ENCODE data around the gene GDF7. TPM values are rescaled to one million over a fixed set of nuclear protein-coding genes. Genes with fewer than 3 reads are reported as not detected.

The GDF7 gene
- total RNA-seq, 1 donor from 2014 or later: 0.10 TPM

DNA sequence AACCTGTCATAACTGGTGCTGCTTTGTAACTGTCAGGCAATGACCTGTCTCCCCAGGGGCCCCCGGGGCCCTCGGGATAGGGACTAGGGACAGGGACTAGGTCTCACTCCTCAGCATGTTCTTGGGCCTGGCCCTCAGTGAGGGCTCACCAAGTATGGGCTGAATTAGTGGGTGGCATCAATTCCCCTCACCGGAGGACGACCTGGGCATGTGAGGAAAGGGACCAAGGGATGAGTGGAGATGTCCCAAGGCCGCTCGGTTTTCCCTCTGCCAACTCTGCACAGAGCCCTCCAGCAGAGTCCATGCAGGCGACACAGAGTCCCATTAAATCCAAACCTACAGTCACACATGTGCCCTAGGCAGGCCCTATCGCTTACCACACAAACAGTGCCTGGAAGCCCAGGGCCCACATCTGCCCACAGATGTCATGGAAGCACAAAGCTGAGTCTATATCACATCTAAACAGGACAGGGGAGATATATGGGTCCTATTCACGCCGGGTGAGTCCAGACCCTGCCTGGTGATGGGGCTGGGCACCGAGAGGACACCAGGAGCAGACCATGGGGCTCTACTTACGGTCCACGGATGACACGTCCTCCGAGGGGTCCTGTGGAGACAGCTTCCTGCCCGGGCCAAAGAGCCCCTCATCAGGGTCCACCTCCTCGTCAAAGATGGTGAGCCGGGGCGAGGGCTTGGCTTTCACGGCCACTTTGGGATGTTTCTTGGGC, 42.6 kb upstream of the GDF7 start:
- Mint-ChIP-seq H3K4me1 (ENCODE audit: low read depth) (no peaks in the 10 kb centered on the region), H3K4me3 (no peak overlapping the region), H3K9me3 (no peaks in the 10 kb centered on the region), H3K27me3 (ENCODE audit: insufficient read depth) (no peaks in the 10 kb centered on the region), H3K36me3 (ENCODE audit: low read depth) (peaks cover 3% of the 10 kb centered on the region), H3K27ac (no peak overlapping the region)
- intact Hi-C loops (cut with micrococcal nuclease): no loop called here
- no peak for DNase-seq (ENCODE audit: low spot score)

DNA sequence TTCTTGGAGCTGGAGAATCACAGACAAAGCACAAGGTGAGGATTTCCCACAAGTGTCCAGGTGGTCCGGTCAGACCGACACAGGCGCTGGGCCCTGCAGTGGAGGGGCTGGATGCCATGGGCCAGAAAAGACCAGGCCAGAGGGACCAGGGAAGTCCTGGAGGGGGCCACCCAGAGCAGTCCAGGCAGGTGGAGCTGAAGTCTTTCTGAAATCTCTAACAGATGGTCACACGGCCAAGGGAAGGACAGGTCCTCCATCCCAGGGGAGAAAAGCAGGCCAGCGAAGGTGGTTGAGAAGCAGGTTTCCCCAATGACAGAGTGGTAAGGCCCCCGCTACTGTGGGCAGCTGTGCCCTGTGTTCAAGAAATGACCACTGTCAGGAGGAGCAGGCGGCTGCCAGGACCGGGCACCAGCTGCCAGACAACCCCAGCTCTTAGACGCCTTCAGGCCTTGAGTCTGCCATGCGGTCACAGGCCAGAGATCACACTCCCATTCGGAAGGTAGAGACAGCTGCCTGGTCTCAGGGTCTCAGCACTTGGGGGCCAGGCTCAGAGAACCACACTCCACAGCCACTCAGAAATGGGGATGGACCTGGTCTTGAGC, 42.0 kb upstream of the GDF7 start:
- Mint-ChIP-seq H3K36me3 (ENCODE audit: low read depth) (peaks cover 3% of the 10 kb centered on the region), H3K27me3 (ENCODE audit: insufficient read depth) (no peaks in the 10 kb centered on the region), H3K27ac (no peak overlapping the region), H3K4me3 (no peak overlapping the region), H3K4me1 (ENCODE audit: low read depth) (no peaks in the 10 kb centered on the region), H3K9me3 (no peaks in the 10 kb centered on the region)
- intact Hi-C loops (cut with micrococcal nuclease): no loop called here
- no peak for DNase-seq (ENCODE audit: low spot score)

DNA sequence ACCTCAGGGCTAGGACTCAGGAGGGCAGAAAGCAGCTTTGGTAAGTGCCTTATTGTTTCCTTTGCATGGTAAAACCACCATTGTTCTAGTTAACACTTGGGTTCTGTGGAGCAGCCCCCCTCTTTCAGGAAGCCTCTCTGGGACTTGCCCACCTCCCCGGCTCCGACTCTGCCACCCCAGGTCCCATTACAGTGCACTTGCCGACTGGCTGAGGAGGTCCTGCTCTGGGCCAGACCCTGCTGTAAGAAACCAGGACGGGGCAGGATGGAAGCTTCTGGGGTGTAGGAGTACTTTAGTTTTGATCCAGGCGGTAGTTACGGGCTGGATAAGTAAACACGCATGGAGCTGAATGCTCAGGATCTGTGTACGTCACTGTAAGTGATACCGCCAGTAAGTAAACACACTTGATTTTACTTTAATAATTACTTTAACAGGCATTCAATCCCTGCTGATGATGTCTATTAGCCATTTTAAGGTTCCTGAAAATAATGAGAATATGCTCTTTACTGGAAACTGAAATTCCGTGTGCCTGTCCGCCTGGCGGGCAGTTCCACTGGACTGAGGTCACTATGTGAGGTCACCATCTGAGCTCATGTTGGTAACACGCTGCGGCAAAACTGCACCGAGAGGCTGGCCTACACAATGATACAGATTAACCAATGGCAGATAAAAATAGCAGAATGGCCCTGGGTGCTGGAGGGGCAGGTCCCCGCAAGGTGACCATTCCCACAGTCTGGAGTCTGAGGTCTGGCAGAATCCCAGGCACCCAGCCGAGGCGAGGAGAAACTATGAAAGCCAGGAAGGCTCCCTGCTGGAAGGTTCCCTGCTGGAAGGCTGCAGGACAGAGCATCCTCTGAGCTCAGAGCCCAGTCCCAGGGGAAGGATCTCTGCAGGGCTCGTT, 41.2 kb upstream of the GDF7 start:
- no peaks in the 10 kb centered on the region for H3K4me1 Mint-ChIP-seq (ENCODE audit: low read depth)
- no peak for DNase-seq (ENCODE audit: low spot score)
- H3K36me3 Mint-ChIP-seq (ENCODE audit: low read depth): peaks cover 1% of the 10 kb centered on the region
- H3K27me3 Mint-ChIP-seq (ENCODE audit: insufficient read depth): no peaks in the 10 kb centered on the region
- H3K4me3 Mint-ChIP-seq: no peak overlapping the region
- no peak overlapping the region for H3K27ac Mint-ChIP-seq
- intact Hi-C loops (cut with micrococcal nuclease): no loop called here
- H3K9me3 Mint-ChIP-seq: no peaks in the 10 kb centered on the region

DNA sequence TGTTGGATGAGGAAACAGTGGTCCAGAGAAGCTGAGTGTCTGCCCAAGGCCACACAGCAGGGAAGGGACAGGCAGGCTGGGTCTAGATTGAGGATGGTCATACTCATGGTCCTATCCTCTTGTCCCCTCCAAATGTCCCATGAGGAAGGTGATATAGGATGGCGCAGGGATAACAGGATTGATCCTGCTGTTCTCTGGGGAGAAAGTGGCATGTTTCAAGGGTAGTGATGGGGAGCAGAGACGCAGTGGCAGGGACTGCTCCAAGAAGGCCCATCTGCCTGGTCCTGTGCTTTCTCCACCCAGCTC, 40.6 kb upstream of the GDF7 start:
- DNase-seq (ENCODE audit: low spot score): no peak
- no peak overlapping the region for H3K4me3 Mint-ChIP-seq
- H3K27ac Mint-ChIP-seq: no peak overlapping the region
- intact Hi-C loops (cut with micrococcal nuclease): no loop called here
- no peaks in the 10 kb centered on the region for H3K27me3 Mint-ChIP-seq (ENCODE audit: insufficient read depth)
- H3K9me3 Mint-ChIP-seq: no peaks in the 10 kb centered on the region
- H3K36me3 Mint-ChIP-seq (ENCODE audit: low read depth): no peaks in the 10 kb centered on the region
- no peaks in the 10 kb centered on the region for H3K4me1 Mint-ChIP-seq (ENCODE audit: low read depth)

DNA sequence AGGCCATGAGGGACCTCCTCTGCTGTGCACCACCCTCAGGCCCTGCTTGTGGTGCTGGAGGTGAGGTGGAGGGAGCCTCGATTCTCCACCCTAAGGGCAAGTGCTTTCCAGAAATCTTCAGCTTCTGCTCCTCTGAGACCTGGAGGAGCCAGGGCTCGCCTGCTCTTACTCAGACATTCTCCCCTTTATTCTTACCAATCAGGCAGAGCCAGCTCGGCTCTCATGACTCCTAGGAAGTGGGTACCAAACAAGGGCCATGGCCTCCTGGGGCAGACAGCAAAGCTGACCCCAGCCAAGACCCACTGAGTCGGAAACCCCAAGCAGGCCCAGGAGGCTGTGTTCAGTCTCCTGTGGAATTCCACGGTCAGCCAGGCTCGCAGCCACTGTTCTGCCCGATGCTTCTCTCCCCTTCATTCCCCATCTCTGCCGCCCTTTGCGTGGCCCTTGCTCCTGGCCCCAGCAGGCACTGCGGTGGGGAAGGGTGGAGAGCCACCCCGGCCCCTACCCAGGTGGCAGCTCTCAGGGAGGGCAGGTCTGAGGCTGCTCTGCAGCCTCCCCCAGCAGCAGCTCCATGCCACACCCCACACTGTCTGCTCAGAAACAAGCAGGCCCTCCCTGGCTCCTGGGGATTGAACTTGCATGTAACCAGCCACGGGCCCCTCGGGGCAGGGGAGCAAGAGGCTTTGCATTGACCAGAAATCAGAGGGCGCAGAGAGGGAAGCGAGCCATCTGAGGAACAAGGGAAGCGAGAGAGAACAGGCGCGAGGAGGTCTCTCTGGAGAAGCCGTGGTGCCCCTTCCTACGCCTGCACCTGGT, 40.0 kb upstream of the GDF7 start:
- Mint-ChIP-seq H3K36me3 (ENCODE audit: low read depth) (no peaks in the 10 kb centered on the region), H3K4me1 (ENCODE audit: low read depth) (no peaks in the 10 kb centered on the region), H3K27ac (no peak overlapping the region), H3K4me3 (no peak overlapping the region), H3K9me3 (no peaks in the 10 kb centered on the region), H3K27me3 (ENCODE audit: insufficient read depth) (no peaks in the 10 kb centered on the region)
- intact Hi-C loops (cut with micrococcal nuclease): no loop called here
- no peak for DNase-seq (ENCODE audit: low spot score)

DNA sequence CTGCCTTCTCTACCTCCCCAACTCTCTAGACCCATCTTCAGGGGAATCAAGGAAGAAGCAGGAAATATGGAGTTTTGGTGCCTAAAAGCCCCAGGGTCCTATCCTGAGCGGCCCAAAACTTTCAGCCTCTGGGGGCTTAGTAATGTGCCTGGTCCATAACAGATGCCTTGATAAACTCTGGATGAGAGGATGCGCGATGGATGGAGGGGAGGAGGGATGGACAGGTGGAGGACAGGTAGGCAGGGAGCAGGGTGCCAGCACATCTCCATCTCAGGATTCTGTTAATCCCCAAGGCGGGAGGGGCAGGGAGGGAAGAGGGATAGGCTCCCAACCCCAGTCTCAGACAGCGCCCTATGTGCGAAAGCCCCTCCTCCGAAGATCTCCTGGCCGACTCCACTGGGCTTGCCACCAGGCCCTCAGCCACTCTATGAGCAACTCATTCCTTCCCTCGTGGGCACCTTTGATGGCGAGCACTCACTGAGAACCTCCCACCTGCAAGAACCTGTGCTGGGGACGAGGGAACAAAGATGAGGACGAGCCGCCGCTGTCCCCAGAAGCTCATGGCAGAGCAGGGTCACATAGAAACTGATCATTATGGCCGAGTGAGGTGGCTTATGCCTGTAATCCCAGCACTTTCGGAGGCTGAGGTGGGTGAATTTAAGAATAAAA, 39.1 kb upstream of the GDF7 start:
- Mint-ChIP-seq H3K4me1 (ENCODE audit: low read depth) (no peaks in the 10 kb centered on the region), H3K27me3 (ENCODE audit: insufficient read depth) (no peaks in the 10 kb centered on the region), H3K4me3 (no peak overlapping the region), H3K27ac (no peak overlapping the region), H3K36me3 (ENCODE audit: low read depth) (no peaks in the 10 kb centered on the region), H3K9me3 (no peaks in the 10 kb centered on the region)
- intact Hi-C loops (cut with micrococcal nuclease): no loop called here
- DNase-seq (ENCODE audit: low spot score): no peak

DNA sequence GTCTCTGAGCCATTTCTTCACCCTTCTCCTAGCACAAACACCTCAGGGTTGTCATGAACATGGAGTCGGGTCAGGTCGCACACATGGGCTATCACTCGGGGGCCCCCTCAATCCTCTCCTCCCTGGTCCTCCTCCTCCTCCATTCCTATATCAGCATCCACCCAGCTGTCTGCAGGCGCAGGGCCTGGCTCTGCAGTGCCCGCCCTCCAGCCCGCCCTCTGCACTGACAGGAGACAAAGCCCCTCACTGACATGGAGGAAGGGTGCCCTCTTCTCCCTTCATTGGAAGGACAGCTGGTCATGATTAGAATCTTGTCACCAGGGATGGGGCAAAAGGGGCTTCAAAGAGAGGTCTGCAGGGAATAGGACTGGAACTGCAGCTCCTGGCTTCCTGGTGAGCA, 37.8 kb upstream of the GDF7 start:
- no peaks in the 10 kb centered on the region for H3K9me3 Mint-ChIP-seq
- H3K27me3 Mint-ChIP-seq (ENCODE audit: insufficient read depth): no peaks in the 10 kb centered on the region
- no peak overlapping the region for H3K4me3 Mint-ChIP-seq
- no peak overlapping the region for H3K27ac Mint-ChIP-seq
- intact Hi-C loops (cut with micrococcal nuclease): no loop called here
- DNase-seq (ENCODE audit: low spot score): no peak
- no peaks in the 10 kb centered on the region for H3K36me3 Mint-ChIP-seq (ENCODE audit: low read depth)
- H3K4me1 Mint-ChIP-seq (ENCODE audit: low read depth): no peaks in the 10 kb centered on the region

DNA sequence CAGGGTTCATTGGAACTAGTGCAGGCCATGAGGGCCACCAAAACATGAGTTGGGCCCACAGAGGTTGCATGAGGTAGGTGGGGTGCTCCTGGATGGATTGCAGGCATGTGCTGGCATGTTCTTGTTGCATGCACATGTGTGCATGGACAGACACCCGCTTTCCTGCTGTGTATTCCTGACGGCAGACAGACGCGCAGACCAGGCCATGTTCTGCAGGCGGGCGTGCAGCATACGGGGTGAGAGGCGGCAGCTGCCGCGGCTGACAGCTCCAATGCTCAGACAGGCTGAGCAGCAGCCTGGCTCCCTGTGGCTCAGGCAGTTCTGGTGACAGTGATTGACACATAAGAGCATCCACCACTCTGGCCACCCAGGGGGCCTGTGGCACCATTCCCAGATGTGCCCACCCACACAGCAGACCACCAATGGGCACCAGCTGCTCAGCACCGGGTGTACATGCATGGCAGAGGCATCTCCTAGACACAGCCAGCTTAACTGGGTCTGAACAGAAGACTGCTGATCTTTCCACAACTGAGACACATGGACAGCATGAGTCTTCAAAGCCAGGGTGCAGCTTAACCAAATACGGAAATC, 37.3 kb upstream of the GDF7 start:
- Mint-ChIP-seq H3K9me3 (no peaks in the 10 kb centered on the region), H3K27me3 (ENCODE audit: insufficient read depth) (no peaks in the 10 kb centered on the region), H3K4me3 (no peak overlapping the region), H3K4me1 (ENCODE audit: low read depth) (no peaks in the 10 kb centered on the region), H3K27ac (no peak overlapping the region), H3K36me3 (ENCODE audit: low read depth) (no peaks in the 10 kb centered on the region)
- intact Hi-C loops (cut with micrococcal nuclease): no loop called here
- DNase-seq (ENCODE audit: low spot score): no peak

DNA sequence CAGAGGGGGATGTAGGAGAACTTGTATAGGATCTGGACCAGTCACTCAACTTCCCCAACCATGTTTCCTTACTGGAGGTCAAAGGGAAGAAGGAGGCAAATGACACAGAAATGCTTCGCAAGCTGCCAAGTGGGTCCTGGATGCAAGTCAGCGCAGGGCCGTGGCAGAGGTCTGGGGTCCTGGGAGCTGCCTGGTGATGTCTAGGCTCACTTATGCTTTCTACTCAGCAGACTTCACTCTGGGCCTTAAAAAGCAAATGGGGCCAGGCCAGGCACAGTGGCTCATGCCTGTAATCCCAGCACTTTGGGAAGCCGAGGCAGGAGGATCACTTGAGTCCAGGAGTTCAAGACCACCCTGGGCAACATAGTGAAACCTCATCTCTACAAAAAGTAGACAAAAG, 36.0 kb upstream of the GDF7 start:
- DNase-seq (ENCODE audit: low spot score): no peak
- Mint-ChIP-seq H3K27ac (no peak overlapping the region), H3K4me3 (no peak overlapping the region), H3K4me1 (ENCODE audit: low read depth) (no peaks in the 10 kb centered on the region), H3K27me3 (ENCODE audit: insufficient read depth) (no peaks in the 10 kb centered on the region), H3K36me3 (ENCODE audit: low read depth) (peaks cover 1% of the 10 kb centered on the region), H3K9me3 (no peaks in the 10 kb centered on the region)
- intact Hi-C loops (cut with micrococcal nuclease): no loop called here

DNA sequence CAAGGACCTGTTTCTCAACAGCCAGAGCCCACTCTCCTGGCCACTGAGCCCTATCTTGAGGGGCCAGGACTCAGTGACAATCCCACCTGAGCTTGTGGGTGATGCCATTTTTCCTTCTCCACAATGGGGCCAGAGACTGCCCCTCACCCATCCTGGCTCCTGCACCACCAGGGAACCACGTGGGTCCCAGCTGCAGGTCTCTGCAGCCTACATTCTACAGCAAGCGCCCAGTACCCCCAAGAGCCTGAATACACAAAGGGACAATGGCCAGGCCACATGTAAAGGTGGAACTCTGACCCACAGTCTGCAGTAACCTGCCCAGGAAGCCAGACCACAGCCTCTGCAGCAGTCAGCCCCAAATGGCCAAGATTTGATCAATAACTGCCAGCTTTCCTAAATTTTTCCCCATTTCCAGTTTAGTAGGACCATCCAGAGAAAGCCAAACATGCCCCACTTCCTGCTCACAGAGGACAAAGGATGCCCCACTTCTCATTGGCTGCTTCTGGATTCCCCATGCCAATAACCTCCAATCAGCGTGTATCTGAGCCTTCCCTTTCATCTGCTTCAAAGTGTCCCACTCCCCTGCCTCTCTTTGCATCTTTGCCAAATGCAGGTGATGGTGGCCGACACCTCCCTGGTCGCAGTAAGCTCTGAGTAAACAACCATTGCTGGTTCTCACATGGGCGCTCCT, 35.2 kb upstream of the GDF7 start:
- no peak overlapping the region for H3K27ac Mint-ChIP-seq
- H3K36me3 Mint-ChIP-seq (ENCODE audit: low read depth): peaks cover 2% of the 10 kb centered on the region
- H3K27me3 Mint-ChIP-seq (ENCODE audit: insufficient read depth): no peaks in the 10 kb centered on the region
- intact Hi-C loops (cut with micrococcal nuclease): no loop called here
- H3K9me3 Mint-ChIP-seq: no peaks in the 10 kb centered on the region
- H3K4me3 Mint-ChIP-seq: no peak overlapping the region
- H3K4me1 Mint-ChIP-seq (ENCODE audit: low read depth): no peaks in the 10 kb centered on the region
- DNase-seq (ENCODE audit: low spot score): no peak

DNA sequence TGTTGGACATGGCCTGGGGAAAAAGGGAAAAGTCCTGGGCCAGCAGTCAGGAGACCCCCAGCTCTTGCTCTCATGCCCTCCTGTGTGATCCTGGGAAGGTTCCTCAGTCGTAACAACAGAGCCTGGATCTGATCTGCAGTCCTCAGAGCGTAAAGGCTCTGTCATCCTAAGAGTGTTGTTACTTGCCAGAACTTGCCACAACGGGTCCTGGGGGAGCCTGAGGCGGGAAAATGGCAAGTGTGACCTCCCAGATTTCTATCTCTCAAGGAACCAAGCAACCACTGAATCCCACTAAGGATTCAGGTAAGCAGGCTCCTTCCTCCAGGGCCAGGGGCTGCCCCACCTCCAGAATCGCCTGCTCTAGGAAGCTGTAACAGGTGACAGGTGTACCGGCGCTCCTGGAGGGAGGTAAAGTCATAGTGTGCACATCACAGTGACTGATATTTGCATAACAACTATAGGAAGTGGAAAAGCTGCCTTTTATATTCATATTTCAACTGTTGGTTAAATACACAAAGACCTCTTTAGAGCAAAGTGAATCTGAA, 34.4 kb upstream of the GDF7 start:
- intact Hi-C loops (cut with micrococcal nuclease): no loop called here
- H3K9me3 Mint-ChIP-seq: no peaks in the 10 kb centered on the region
- H3K4me3 Mint-ChIP-seq: no peak overlapping the region
- H3K27ac Mint-ChIP-seq: no peak overlapping the region
- DNase-seq (ENCODE audit: low spot score): no peak
- no peaks in the 10 kb centered on the region for H3K27me3 Mint-ChIP-seq (ENCODE audit: insufficient read depth)
- no peaks in the 10 kb centered on the region for H3K4me1 Mint-ChIP-seq (ENCODE audit: low read depth)
- peaks cover 2% of the 10 kb centered on the region for H3K36me3 Mint-ChIP-seq (ENCODE audit: low read depth)

Data from activated T-helper 1 cell treated with anti-CD3 and anti-CD28 coated beads, Interleukin-12 subunit alpha, Interleukin-12 subunit beta, Interleukin-2, Interleukin-4 antibody, amounts not matched to agents 30 ng/mL and 10 ng/mL and 1 ng/mL, durations not matched to agents 14 hours and 24 hours and 36 hours (primary cell).